ENCODE data around the gene PCDH11X.
"Not testable (repeated sequence)": the region's sequence is repeated elsewhere in the genome, so short reads cannot be mapped to it uniquely, and the experiment has no call there.

PCDH11X gene, protein sequence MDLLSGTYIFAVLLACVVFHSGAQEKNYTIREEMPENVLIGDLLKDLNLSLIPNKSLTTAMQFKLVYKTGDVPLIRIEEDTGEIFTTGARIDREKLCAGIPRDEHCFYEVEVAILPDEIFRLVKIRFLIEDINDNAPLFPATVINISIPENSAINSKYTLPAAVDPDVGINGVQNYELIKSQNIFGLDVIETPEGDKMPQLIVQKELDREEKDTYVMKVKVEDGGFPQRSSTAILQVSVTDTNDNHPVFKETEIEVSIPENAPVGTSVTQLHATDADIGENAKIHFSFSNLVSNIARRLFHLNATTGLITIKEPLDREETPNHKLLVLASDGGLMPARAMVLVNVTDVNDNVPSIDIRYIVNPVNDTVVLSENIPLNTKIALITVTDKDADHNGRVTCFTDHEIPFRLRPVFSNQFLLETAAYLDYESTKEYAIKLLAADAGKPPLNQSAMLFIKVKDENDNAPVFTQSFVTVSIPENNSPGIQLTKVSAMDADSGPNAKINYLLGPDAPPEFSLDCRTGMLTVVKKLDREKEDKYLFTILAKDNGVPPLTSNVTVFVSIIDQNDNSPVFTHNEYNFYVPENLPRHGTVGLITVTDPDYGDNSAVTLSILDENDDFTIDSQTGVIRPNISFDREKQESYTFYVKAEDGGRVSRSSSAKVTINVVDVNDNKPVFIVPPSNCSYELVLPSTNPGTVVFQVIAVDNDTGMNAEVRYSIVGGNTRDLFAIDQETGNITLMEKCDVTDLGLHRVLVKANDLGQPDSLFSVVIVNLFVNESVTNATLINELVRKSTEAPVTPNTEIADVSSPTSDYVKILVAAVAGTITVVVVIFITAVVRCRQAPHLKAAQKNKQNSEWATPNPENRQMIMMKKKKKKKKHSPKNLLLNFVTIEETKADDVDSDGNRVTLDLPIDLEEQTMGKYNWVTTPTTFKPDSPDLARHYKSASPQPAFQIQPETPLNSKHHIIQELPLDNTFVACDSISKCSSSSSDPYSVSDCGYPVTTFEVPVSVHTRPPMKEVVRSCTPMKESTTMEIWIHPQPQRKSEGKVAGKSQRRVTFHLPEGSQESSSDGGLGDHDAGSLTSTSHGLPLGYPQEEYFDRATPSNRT (N-terminal part only)

DNA sequence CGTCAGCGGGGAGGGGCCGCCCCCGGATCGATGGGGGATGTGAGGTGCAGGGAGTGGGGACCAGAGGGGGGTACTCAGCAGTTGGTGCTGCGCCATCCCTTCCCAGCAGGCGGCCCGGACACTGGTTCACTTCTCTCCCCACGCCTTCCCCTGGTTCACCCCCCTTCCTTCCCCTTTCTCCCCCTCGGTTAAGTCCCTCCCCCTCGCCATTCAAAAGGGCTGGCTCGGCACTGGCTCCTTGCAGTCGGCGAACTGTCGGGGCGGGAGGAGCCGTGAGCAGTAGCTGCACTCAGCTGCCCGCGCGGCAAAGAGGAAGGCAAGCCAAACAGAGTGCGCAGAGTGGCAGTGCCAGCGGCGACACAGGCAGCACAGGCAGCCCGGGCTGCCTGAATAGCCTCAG, at the start of gene PCDH11X:
Gene PCDH11X (plus strand): TSS at position 241 of the 400 bp plus-strand sequence. CDS start 56,130 bp downstream, outside the sequence.
- not testable (repeated sequence) for DNase-seq (ENCODE audit: low spot score)

DNA sequence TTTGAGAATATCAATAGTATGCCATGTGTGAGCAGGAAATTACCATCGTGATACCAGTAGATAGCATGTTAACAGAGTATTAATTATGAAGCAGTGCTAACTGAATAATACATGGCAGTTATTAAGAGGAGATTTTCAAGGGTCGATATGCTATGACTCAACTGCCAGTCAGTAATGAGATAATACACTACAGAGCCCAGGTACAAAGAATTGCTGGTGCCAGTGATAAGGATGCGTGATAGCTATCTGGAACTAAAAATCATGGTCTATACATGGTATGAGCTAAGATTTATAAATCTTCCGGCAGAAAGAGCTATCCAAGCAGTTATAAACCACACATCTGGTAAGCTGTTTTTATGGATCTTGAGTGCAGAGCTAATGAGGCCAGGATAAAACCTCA, 31.7 kb upstream of the PCDH11X start:
- DNase-seq (ENCODE audit: low spot score), result not testable (repeated sequence)

DNA sequence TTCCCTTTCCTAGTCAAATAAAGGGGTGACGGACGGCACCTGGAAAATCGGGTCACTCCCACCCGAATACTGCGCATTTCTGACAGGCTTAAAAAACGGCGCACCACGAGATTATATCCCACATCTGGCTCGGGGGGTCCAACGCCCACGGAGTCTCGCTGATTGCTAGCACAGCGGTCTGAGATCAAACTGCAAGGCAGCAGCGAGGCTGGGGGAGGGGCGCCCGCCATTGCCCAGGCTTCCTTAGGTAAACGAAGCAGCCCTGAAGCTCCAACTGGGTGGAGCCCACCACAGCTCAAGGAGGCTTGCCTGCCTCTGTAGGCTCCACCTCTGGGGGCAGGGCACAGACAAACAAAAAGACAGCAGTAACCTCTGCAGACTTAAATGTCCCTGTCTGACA, 26.2 kb upstream of the PCDH11X start:
- not testable (repeated sequence) for DNase-seq (ENCODE audit: low spot score)

DNA sequence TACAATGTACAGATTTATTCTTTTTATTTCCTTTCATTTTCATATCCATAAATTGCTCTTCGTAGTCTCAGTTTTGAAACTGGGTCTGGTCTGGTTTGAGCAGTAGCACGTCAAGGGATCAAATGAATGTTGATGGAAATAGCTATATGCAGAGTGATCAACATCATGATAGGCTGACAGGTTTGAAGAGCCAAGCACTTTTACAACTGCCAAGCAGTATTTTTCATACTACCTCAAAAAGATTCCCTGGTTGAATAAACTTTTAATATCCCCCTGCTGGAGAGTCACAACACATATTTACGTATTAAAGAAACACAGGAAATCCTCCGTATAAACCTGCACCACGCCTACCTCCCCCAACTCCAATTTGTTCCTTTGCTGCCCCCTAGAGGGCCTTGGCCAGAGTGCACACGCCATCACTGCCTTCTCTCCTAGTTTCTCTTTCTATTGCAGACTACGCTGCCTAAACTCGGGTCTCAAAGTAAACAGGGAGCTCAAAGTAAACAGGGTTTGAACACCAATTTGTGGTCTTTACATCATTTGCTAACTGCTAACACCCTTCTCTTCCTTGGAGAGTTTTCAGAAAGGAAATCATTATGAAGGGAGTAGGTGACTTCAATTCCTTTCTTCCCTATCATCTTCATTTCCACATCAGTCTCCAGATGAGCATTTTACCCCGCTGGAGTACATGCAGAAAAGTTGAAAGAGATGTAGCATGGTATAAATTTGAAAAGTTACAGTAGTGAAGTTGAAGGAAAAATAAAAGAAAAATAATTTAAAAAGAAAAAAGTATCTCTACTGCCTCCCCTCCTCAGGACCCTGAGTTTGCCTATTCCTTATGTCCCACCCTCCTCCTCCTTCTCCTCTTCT, 8.3 kb upstream of the PCDH11X start:
- not testable (repeated sequence) for DNase-seq (ENCODE audit: low spot score)

DNA sequence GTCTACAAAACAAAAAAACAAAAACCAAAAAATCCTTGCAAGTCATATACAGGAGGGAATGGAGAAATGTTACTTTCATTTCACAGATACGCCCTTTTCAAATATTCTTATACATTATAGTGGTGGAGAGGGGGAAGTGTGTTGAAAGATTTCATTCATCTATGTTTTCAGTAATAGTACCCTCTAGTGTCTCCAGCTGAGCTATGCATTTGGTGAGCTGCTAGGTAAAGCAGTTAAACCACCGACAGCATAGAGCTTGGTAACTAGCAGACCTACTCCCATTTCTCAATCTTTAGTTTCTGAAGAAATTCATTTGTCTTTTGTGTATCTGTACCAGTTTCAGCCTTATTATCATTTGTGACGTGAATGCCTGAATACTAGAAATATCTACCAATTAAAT, 5.2 kb upstream of the PCDH11X start:
- not testable (repeated sequence) for DNase-seq (ENCODE audit: low spot score)

DNA sequence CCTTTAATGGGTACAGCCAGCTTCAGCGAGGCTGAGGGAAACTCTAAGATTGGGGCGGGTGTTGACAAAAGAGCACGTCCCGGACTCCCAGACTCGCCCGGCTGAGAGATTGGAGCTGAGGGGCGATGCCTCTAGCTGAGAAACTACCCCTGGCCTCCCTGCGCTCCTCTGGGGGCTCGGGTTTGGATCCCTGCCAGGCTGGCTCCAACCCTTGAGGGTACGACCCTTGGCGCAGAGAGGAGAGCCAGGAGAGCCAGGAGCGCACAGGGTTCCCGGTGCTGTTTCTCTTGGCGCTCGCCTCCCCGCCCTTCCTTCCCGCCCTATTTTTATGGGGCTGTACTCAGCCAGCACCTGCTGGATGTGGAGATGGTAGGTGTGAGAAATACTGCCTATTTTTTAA, 833 bp downstream of the PCDH11X start:
- not testable (repeated sequence) for DNase-seq (ENCODE audit: low spot score)

DNA sequence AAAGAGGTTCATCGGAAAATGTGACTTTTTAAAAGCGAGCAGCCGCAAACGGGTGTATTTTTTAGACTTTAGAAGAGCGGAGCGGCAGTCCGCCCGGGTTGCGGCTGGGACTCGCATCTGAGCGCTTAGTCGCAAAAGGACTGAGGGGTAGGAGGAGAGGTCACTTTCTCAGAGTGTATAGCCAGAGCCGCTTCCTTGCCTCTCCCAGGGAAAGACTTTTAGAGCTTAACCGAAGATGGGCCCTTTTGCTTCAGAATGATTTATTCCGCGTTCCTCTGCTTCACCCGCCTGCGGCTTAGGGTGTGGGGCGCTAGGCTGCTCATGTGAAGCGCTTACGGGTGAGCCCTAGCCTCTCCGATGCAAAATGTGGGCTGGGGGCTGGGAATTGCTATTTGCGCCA, 1.5 kb downstream of the PCDH11X start:
- DNase-seq (ENCODE audit: low spot score), result not testable (repeated sequence)

DNA sequence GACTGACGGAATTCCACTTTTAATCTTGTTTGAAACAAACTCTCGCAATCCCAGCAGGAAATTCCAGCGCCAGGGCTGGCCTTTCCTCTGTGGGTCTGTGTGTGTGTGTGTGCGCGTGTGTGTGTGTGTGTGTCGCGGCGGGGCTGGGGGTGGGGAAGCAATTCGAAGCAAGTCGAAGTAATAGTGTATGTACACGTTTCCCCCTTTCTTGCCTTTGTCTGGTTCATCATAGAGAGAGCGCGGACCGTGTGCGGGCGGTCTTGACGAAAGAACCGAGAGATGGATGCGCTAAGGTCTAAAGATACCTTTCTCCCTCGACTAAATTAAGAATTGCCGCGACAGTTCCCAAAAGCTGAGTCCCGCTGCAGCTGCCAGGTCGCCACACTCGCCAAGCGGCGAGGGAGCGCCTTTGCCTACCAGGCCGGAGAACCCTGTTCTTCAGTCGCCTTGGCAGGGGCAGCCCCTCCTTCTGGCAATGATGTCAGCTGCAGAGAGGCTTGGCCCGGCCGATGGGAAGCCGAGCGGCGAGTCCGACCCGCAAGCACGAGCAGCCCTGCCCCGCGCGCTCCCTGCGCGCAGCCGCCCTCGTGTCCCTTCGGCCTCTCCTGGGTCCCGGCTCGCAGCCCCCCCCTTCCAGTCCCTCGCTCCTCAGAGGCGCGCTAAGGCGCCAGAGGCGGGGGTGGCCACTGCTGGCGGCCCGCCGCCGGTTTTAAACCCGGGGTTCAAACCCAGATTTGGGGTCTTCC, 2.6 kb downstream of the PCDH11X start:
- DNase-seq (ENCODE audit: low spot score), result not testable (repeated sequence)

DNA sequence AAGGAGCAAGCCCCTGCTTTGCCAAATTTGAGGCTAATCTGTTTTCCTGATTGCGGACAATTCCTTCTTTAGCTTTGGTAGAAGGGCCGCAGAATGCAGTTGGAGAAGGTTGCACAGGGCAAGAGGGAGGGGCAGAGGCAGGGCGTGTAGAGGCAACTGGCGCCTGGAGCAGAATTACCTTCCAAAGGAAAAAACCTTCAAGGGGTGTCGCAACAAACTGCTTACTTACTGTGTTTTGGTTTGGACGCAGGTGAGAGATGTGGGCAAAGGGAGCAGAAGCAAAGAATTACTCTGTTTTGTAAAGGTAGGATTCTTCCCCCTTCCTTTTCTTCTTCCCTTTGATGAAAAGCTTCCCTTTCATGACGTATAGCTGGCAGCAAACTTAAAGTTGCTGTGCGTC, 3.6 kb downstream of the PCDH11X start:
- not testable (repeated sequence) for DNase-seq (ENCODE audit: low spot score)

DNA sequence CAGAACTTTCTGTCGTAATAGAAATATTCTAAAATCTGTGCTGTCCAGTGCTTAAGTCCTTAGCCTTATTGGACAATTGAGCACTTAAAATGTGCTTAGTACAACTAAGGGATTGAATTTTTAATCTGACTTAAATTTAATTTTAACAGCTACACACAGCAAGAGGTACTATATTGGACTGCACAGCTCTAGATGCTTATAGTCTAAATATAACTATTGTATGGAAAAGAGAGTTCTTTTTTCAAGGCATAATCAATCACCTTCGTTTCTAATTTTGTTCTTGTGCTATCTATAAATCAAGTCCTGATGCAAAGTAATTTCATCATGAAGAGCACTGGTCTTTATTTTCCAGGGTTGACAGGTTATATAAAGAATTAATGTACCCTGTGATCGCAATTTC, 38.4 kb downstream of the PCDH11X start:
- DNase-seq (ENCODE audit: low spot score), result not testable (repeated sequence)

DNA sequence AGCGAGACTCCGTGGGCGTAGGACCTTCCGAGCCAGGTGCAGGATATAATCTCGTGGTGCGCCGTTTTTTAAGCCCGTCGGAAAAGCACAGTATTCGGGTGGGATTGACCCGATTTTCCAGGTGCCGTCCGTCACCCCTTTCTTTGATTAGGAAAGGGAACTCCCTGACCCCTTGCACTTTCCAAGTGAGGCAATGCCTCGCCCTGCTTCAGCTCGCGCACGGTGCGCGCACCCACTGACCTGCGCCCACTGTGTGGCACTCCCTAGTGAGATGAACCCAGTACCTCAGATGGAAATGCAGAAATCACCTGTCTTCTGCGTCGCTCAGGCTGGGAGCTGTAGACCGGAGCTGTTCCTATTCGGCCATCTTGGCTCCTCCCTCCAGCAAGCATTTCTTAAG, 46.1 kb downstream of the PCDH11X start:
- not testable (repeated sequence) for DNase-seq (ENCODE audit: low spot score)

Data from LoVo (cell line).